GM23248 (cell line): ENCODE results near the gene SPRTN. TPM values are rescaled to one million over a fixed set of nuclear protein-coding genes. Genes with fewer than 3 reads are reported as not detected.

Experiments
- DNase-seq: peaks from one replicate; pipeline ENCODE4 v3.0.0-alpha.2; 2015
- H2AFZ ChIP-seq: fragments of 200-600 bp; sonication (generic); 2 replicates; pipeline ENCODE4 v1.6.1; 2016; ENCODE audit warnings: antibody characterized with exemption
- H3F3A ChIP-seq: fragments of 200-600 bp; sonication (generic); 2 replicates; pipeline ENCODE4 v1.6.1; 2016; ENCODE audit warnings: mild to moderate bottlenecking, antibody characterized with exemption, mixed run types; ENCODE audit not compliant: insufficient read depth
- H3K27ac ChIP-seq: fragments of 200-600 bp; sonication (generic); 2 replicates; pipeline ENCODE4 v1.5.1; 2016; ENCODE audit warnings: mild to moderate bottlenecking
- H3K27me3 ChIP-seq: fragments of 200-600 bp; sonication (generic); replicated peaks from 2 replicates; pipeline ENCODE4 v1.6.1; 2016; ENCODE audit warnings: mild to moderate bottlenecking; ENCODE audit not compliant: insufficient read depth
- H3K36me3 ChIP-seq: fragments of 200-600 bp; sonication (generic); 2 replicates; pipeline ENCODE4 v1.6.1; 2016; ENCODE audit warnings: low read depth, mild to moderate bottlenecking
- H3K4me1 ChIP-seq: fragments of 200-600 bp; sonication (generic); 2 replicates; pipeline ENCODE4 v1.6.1; 2016; ENCODE audit warnings: mild to moderate bottlenecking; ENCODE audit not compliant: insufficient read depth
- H3K4me2 ChIP-seq: fragments of 200-600 bp; sonication (generic); one replicate; pipeline ENCODE4 v1.6.1; 2016; ENCODE audit warnings: mild to moderate bottlenecking; ENCODE audit not compliant: unreplicated experiment
- H3K4me3 ChIP-seq: fragments of 200-600 bp; sonication (generic); 2 replicates; pipeline ENCODE4 v1.5.1; 2016; ENCODE audit warnings: mild to moderate bottlenecking
- H3K79me2 ChIP-seq: fragments of 200-600 bp; sonication (generic); 2 replicates; pipeline ENCODE4 v1.6.1; 2016; ENCODE audit warnings: mild to moderate bottlenecking; ENCODE audit not compliant: insufficient read depth
- H3K9ac ChIP-seq: fragments of 200-600 bp; sonication (generic); 2 replicates; pipeline ENCODE4 v1.6.1; 2016; ENCODE audit warnings: mild to moderate bottlenecking
- H3K9me2 ChIP-seq: fragments of 200-600 bp; sonication (generic); 2 replicates; pipeline ENCODE4 v1.6.1; 2016; ENCODE audit warnings: mixed run types, mild to moderate bottlenecking, moderate library complexity; ENCODE audit not compliant: insufficient read depth
- H3K9me3 ChIP-seq: fragments of 200-600 bp; sonication (generic); one replicate; pipeline ENCODE4 v1.6.1; 2017; ENCODE audit warnings: low read depth
- H4K20me1 ChIP-seq: fragments of 200-600 bp; sonication (generic); 2 replicates; pipeline ENCODE4 v1.6.0; 2016; ENCODE audit not compliant: insufficient read depth
- EZH2 ChIP-seq: fragments of 200-600 bp; sonication (generic); IDR thresholded peaks from 2 replicates; pipeline ENCODE4 v1.6.1; 2018; ENCODE audit warnings: antibody characterized with exemption, mild to moderate bottlenecking; ENCODE audit not compliant: insufficient read depth, poor library complexity, severe bottlenecking
- EZH2phosphoT487 ChIP-seq: fragments of 200-600 bp; sonication (generic); IDR thresholded peaks from 2 replicates; pipeline ENCODE4 v1.6.1; 2018; ENCODE audit warnings: antibody characterized with exemption, moderate library complexity, mild to moderate bottlenecking, low read depth; ENCODE audit not compliant: insufficient read depth
- WGBS, 2 experiments: methylation state at CpG; one replicate each; pipeline ENCODE4 v1.1.6; 2015 to 2017; ENCODE audit warnings: low lambda C conversion rate in 2 of 2, low coverage in 1 of 2; ENCODE audit errors: missing lambda C conversion rate in 2 of 2; 5-methylcytosine and 5-hydroxymethylcytosine counted together
- in situ Hi-C: fragments of 300-500 bp; cut with MboI; formaldehyde crosslinking; loops from 2 replicates; pipeline ENCODE4 v1.15.0; 2020
- polyA plus RNA-seq: library from polyadenylated mRNA; unstranded; fragments of >200 nt; fragmentation: Nextera tagmentation; extraction: Ambion mirVana; gene quantifications from 2 replicates; pipeline ENCODE4 v1.2.1, GENCODE V29; 2016
- total RNA-seq: library from RNA; depleted of rRNA; stranded (reverse); fragments of >200 nt; shearing (Covaris generic); gene quantifications from 2 replicates; pipeline ENCODE4 v1.2.3, GENCODE V29; 2014

The SPRTN gene
- total and polyA plus RNA-seq, 2 experiments from 2014 or later = 10.4 to 15.9 TPM

- H3K36me3 ChIP-seq = no peaks in the 10 kb centered on the region
- TF ChIP-seq EZH2phosphoT487 (no peak), EZH2 (no peak)
- H3K79me2 ChIP-seq = no peaks in the 10 kb centered on the region
- H3K9me3 ChIP-seq = no peaks in the 10 kb centered on the region
- H3K9ac ChIP-seq = no peak overlapping the region
- H3K4me2 ChIP-seq = no peak overlapping the region
- no peaks in the 10 kb centered on the region for H3F3A ChIP-seq
- no peaks in the 10 kb centered on the region for H3K27me3 ChIP-seq
- no peaks in the 10 kb centered on the region for H3K9me2 ChIP-seq
- 80 to 83% methylated on average over 7 of the region's 7 CpGs for WGBS, 2 experiments
- H3K4me3 ChIP-seq = no peak overlapping the region
- no peaks in the 10 kb centered on the region for H4K20me1 ChIP-seq
- in situ Hi-C loops = no loop called here
- H3K4me1 ChIP-seq = no peaks in the 10 kb centered on the region; the same call in 1 of the 2 replicates
- DNase-seq = no peak
- no peak overlapping the region for H3K27ac ChIP-seq
- H2AFZ ChIP-seq = no peak overlapping the region
These were observed 15.1 kb upstream of the SPRTN start for GRCh38 chr1:231322880-231323530.

GRCh38 chr1:231324660-231325059 lies 13.4 kb upstream of the SPRTN start:
- no peaks in the 10 kb centered on the region for H3F3A ChIP-seq
- TF ChIP-seq EZH2phosphoT487 (no peak), EZH2 (no peak)
- H3K79me2 ChIP-seq = no peaks in the 10 kb centered on the region
- no peak overlapping the region for H3K9ac ChIP-seq
- H3K9me3 ChIP-seq = no peaks in the 10 kb centered on the region
- H3K27me3 ChIP-seq = no peaks in the 10 kb centered on the region
- in situ Hi-C loops = no loop called here
- no peaks in the 10 kb centered on the region for H4K20me1 ChIP-seq
- H3K36me3 ChIP-seq = no peaks in the 10 kb centered on the region
- WGBS, 2 experiments = 75 to 80% methylated on average over 5 of the region's 5 CpGs
- no peak overlapping the region for H3K4me2 ChIP-seq
- no peak for DNase-seq
- no peak overlapping the region for H3K4me3 ChIP-seq
- no peaks in the 10 kb centered on the region; the same call in 1 of the 2 replicates for H3K4me1 ChIP-seq
- H3K9me2 ChIP-seq = no peaks in the 10 kb centered on the region
- no peak overlapping the region for H3K27ac ChIP-seq
- no peak overlapping the region for H2AFZ ChIP-seq

GRCh38 chr1:231326248-231326647 lies 11.8 kb upstream of the SPRTN start:
- WGBS, 2 experiments = 55 to 62% methylated on average over 1 of the region's 1 CpG
- DNase-seq = no peak
- H3K4me2 ChIP-seq = no peak overlapping the region
- H3K27ac ChIP-seq = no peak overlapping the region
- H3K4me3 ChIP-seq = no peak overlapping the region
- H3K4me1 ChIP-seq = no peaks in the 10 kb centered on the region; the same call in 1 of the 2 replicates
- no peaks in the 10 kb centered on the region for H4K20me1 ChIP-seq
- H3K9ac ChIP-seq = no peak overlapping the region
- in situ Hi-C loops = no loop called here
- TF ChIP-seq EZH2phosphoT487 = no peak
- TF ChIP-seq EZH2 = no peak
- H3F3A ChIP-seq = no peaks in the 10 kb centered on the region
- H2AFZ ChIP-seq = no peak overlapping the region
- no peaks in the 10 kb centered on the region for H3K36me3 ChIP-seq
- no peaks in the 10 kb centered on the region for H3K9me3 ChIP-seq
- H3K27me3 ChIP-seq = no peaks in the 10 kb centered on the region
- no peaks in the 10 kb centered on the region for H3K9me2 ChIP-seq
- peaks cover 10% of the 10 kb centered on the region for H3K79me2 ChIP-seq

GRCh38 chr1:231327617-231328016 lies 10.5 kb upstream of the SPRTN start:
- Histone ChIP-seq H4K20me1 (no peaks in the 10 kb centered on the region), H3K4me3 (no peak overlapping the region), H3F3A (no peaks in the 10 kb centered on the region), H3K4me1 (peaks cover under 1% of the 10 kb centered on the region), H2AFZ (no peak overlapping the region), H3K9me2 (no peaks in the 10 kb centered on the region), H3K36me3 (no peaks in the 10 kb centered on the region), H3K4me2 (no peak overlapping the region), H3K9me3 (no peaks in the 10 kb centered on the region), H3K27ac (no peak overlapping the region), H3K79me2 (peaks cover 23% of the 10 kb centered on the region), H3K27me3 (no peaks in the 10 kb centered on the region), H3K9ac (no peak overlapping the region)
- TF ChIP-seq EZH2 (no peak), EZH2phosphoT487 (no peak)
- in situ Hi-C loops = no loop called here
- no peak for DNase-seq
- 95 to 98% methylated on average over 5 of the region's 5 CpGs for WGBS, 2 experiments
